ENCODE measurements around the gene NFIA. TPM values are rescaled to one million over a fixed set of nuclear protein-coding genes. Genes with fewer than 3 reads are reported as not detected.

NFIA gene
- polyA plus RNA-seq, 3 donors, result 1.4 to 5.3 (median 2.4) TPM

DNA sequence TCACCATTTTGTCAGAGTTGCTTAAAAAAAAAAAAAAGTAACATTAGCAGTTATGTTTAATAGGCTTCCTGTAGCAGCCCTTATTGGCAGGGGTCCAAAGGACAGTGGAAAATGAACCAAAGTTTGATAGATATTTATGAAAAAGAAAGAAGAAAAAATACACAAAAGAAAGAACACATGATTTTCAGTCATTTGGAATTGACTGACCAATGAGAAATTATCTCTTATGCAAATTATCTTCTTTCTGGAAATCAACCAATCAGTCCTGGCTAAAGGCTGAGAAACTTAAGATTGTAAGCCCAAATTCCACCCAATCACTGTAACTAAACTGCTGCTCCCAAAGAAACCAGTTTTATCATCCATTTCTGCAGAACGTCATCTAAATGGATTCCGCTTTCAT lies 360.2 kb downstream of the NFIA start:
- Histone ChIP-seq H2AFZ (ENCODE audit: insufficient read depth, low read depth, low read length, poor library complexity, severe bottlenecking) (no peak overlapping the region), H3K9ac (ENCODE audit: insufficient read depth, low read length, poor library complexity, severe bottlenecking) (no peak overlapping the region), H3K4me1 (ENCODE audit: control insufficient read depth in 1 of 2, insufficient read depth in 2 of 2, low read length in 2 of 2) (no peaks in the 10 kb centered on the region), H3K27me3 (ENCODE audit: control insufficient read depth in 2 of 2, insufficient read depth in 2 of 2, low read length in 2 of 2) (no peaks in the 10 kb centered on the region), H3K9me3 (replicated peaks in 1 of 2; ENCODE audit: control insufficient read depth in 1 of 2, insufficient read depth in 1 of 2, low read length in 2 of 2) (no peaks in the 10 kb centered on the region), H3K27ac (ENCODE audit: low read depth in 1 of 2, low read length in 2 of 2) (no peak overlapping the region), H3K79me2 (ENCODE audit: insufficient read depth, low read length) (no peaks in the 10 kb centered on the region), H3K4me2 (replicated peaks; ENCODE audit: extremely low read depth, low read length, poor library complexity, severe bottlenecking) (no peak overlapping the region), H4K20me1 (ENCODE audit: insufficient read depth, low read length) (no peaks in the 10 kb centered on the region), H3K36me3 (replicated peaks in 1 of 2; ENCODE audit: control insufficient read depth in 1 of 2, insufficient read depth in 2 of 2, low read length in 2 of 2) (no peaks in the 10 kb centered on the region), H3K4me3 (replicated peaks in 1 of 3; ENCODE audit: low read depth in 2 of 3, low read length in 3 of 3) (no peak overlapping the region)
- H3K9me3 Mint-ChIP-seq, result peaks cover 0 to 1% (median 0%) of the 10 kb centered on the region in 7 donors
- H3K36me3 Mint-ChIP-seq, result peaks cover 7 to 13% of the 10 kb centered on the region in 2 donors
- no peaks in the 10 kb centered on the region for H3K4me1 Mint-ChIP-seq
- intact Hi-C loops (cut with micrococcal nuclease), result no loop called here
- no peak overlapping the region for H3K27ac Mint-ChIP-seq
- H3K4me3 Mint-ChIP-seq, result no peak overlapping the region
- no peak for DNase-seq
- no peaks in the 10 kb centered on the region for H3K27me3 Mint-ChIP-seq (ENCODE audit: low read depth in 3 of 3)
- TF ChIP-seq, protein P1, sequence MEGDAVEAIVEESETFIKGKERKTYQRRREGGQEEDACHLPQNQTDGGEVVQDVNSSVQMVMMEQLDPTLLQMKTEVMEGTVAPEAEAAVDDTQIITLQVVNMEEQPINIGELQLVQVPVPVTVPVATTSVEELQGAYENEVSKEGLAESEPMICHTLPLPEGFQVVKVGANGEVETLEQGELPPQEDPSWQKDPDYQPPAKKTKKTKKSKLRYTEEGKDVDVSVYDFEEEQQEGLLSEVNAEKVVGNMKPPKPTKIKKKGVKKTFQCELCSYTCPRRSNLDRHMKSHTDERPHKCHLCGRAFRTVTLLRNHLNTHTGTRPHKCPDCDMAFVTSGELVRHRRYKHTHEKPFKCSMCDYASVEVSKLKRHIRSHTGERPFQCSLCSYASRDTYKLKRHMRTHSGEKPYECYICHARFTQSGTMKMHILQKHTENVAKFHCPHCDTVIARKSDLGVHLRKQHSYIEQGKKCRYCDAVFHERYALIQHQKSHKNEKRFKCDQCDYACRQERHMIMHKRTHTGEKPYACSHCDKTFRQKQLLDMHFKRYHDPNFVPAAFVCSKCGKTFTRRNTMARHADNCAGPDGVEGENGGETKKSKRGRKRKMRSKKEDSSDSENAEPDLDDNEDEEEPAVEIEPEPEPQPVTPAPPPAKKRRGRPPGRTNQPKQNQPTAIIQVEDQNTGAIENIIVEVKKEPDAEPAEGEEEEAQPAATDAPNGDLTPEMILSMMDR (IDR thresholded peaks at IDR 0.05), result no peak
- WGBS (ENCODE audit: insufficient coverage), result no CpG with 5 or more reads among the region's 2 CpGs

DNA sequence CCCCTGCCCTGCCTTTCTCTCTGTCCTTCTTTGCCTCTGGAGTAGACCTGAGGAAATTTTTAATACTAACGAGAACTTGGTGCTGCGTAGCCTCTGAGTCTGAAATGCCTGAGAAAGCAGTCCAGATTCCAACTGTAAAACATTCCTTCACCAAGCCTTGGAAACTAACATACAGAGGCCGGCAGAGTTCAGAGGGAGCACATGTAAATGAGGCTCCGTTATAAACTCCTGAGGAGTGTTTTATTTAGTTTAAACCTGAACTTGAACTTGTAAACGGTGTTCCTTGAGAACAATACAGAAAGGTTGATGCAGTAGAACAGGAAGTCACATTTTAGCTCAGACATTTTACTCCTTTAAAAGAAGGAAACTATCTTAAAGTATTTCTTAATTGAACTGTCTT lies 361.9 kb downstream of the NFIA start:
- intact Hi-C loops (cut with micrococcal nuclease), result no loop called here
- no peaks in the 10 kb centered on the region for H3K9me3 Mint-ChIP-seq
- H3K9ac ChIP-seq (ENCODE audit: insufficient read depth, low read length, poor library complexity, severe bottlenecking), result no peak overlapping the region
- no peak overlapping the region for H3K4me3 ChIP-seq (replicated peaks in 1 of 3; ENCODE audit: low read depth in 2 of 3, low read length in 3 of 3)
- no peaks in the 10 kb centered on the region for H3K79me2 ChIP-seq (ENCODE audit: insufficient read depth, low read length)
- H3K27ac ChIP-seq (ENCODE audit: low read depth in 1 of 2, low read length in 2 of 2), result no peak overlapping the region
- H3K9me3 ChIP-seq (replicated peaks in 1 of 2; ENCODE audit: control insufficient read depth in 1 of 2, insufficient read depth in 1 of 2, low read length in 2 of 2), result no peaks in the 10 kb centered on the region
- no peak overlapping the region for H2AFZ ChIP-seq (ENCODE audit: insufficient read depth, low read depth, low read length, poor library complexity, severe bottlenecking)
- no peaks in the 10 kb centered on the region for H3K4me1 Mint-ChIP-seq
- no peak overlapping the region for H3K4me2 ChIP-seq (replicated peaks; ENCODE audit: extremely low read depth, low read length, poor library complexity, severe bottlenecking)
- H3K4me1 ChIP-seq (ENCODE audit: control insufficient read depth in 1 of 2, insufficient read depth in 2 of 2, low read length in 2 of 2), result no peaks in the 10 kb centered on the region
- H3K36me3 Mint-ChIP-seq, result peaks cover 5 to 12% of the 10 kb centered on the region in 2 donors
- TF ChIP-seq, protein P1 (IDR thresholded peaks at IDR 0.05), result no peak
- H3K4me3 Mint-ChIP-seq, result no peak overlapping the region
- WGBS (ENCODE audit: insufficient coverage), result no CpG with 5 or more reads among the region's 5 CpGs
- no peaks in the 10 kb centered on the region for H3K36me3 ChIP-seq (replicated peaks in 1 of 2; ENCODE audit: control insufficient read depth in 1 of 2, insufficient read depth in 2 of 2, low read length in 2 of 2)
- H3K27me3 Mint-ChIP-seq (ENCODE audit: low read depth in 3 of 3), result no peaks in the 10 kb centered on the region
- no peaks in the 10 kb centered on the region for H4K20me1 ChIP-seq (ENCODE audit: insufficient read depth, low read length)
- H3K27me3 ChIP-seq (ENCODE audit: control insufficient read depth in 2 of 2, insufficient read depth in 2 of 2, low read length in 2 of 2), result no peaks in the 10 kb centered on the region
- no peak overlapping the region for H3K27ac Mint-ChIP-seq
- DNase-seq, result no peak
